Caco-2 (cell line): ENCODE results near the gene KDM6A. TPM values are rescaled to one million over a fixed set of nuclear protein-coding genes. Genes with fewer than 3 reads are reported as not detected.

Experiments used
- BruUV-seq: library from RNA; stranded (reverse); fragments of 400-500 nt; replicated peaks from 2 replicates; lab custom pipeline; 2021; lab: Mats Ljungman, UMichigan
- CTCF ChIA-PET: fragments of 300-600 bp; sonication (Branson Sonifier 250); formaldehyde crosslinking; loops from one replicate; lab custom pipeline; 2022; ENCODE audit warnings: antibody characterized with exemption; lab: Charles Lee
- POLR2A ChIA-PET: fragments of 300-600 bp; sonication (Branson Sonifier 250); formaldehyde crosslinking; loops from one replicate; lab custom pipeline; 2022; ENCODE audit warnings: antibody characterized with exemption; lab: Charles Lee
- DNase-seq, 2 experiments: peaks; one replicate each; pipeline versions ENCODE4 v3.0.0 to v3.0.0-alpha.2; 2020 to 2022
- H3K27me3 ChIP-seq: replicated peaks from 2 replicates; pipeline ENCODE4 v1.6.0; 2011; ENCODE audit warnings: low read length; ENCODE audit not compliant: control insufficient read depth, insufficient read depth
- H3K36me3 ChIP-seq: 2 replicates; pipeline ENCODE4 v1.5.1; 2011; ENCODE audit warnings: low read length; ENCODE audit not compliant: control insufficient read depth, insufficient read depth
- H3K4me1 ChIP-seq: fragments of 250-450 bp; sonication (Bioruptor Pico); 2 replicates; pipeline ENCODE4 v1.5.1; 2020; ENCODE audit warnings: mild to moderate bottlenecking
- H3K4me3 ChIP-seq: 2 replicates; pipeline ENCODE4 v1.5.1; 2011; ENCODE audit warnings: low read depth, mild to moderate bottlenecking, control low read depth, low read length
- H3K9me3 ChIP-seq: fragments of 250-450 bp; sonication (Bioruptor Pico); 2 replicates; pipeline ENCODE4 v1.5.1; 2020; ENCODE audit warnings: mild to moderate bottlenecking, moderate library complexity
- H3K27ac Mint-ChIP-seq: one replicate; pipeline ENCODE4 v1.8.0; 2022; ENCODE audit warnings: mixed read lengths; ENCODE audit not compliant: unreplicated experiment
- H3K27me3 Mint-ChIP-seq: one replicate; pipeline ENCODE4 v1.8.0; 2022; ENCODE audit warnings: mixed read lengths; ENCODE audit not compliant: insufficient read depth, unreplicated experiment
- H3K36me3 Mint-ChIP-seq: one replicate; pipeline ENCODE4 v1.8.0; 2022; ENCODE audit warnings: mild to moderate bottlenecking, mixed read lengths; ENCODE audit not compliant: insufficient read depth, unreplicated experiment
- H3K4me1 Mint-ChIP-seq: one replicate; pipeline ENCODE4 v1.8.0; 2022; ENCODE audit warnings: low read depth, mixed read lengths; ENCODE audit not compliant: unreplicated experiment
- H3K4me3 Mint-ChIP-seq: one replicate; pipeline ENCODE4 v1.8.0; 2022; ENCODE audit warnings: mild to moderate bottlenecking, moderate library complexity, mixed read lengths; ENCODE audit not compliant: unreplicated experiment
- H3K9me3 Mint-ChIP-seq: one replicate; pipeline ENCODE4 v1.8.0; 2022; ENCODE audit warnings: mixed read lengths; ENCODE audit not compliant: unreplicated experiment
- CTCF ChIP-seq, 2 experiments: fragments of 200-600 bp in 1 of 2; IDR thresholded peaks; 1 replicate in 1 of 2; 2 replicates in 1 of 2; pipeline versions ENCODE4 v1.5.1 to v1.8.0; 2011 to 2022; ENCODE audit warnings: antibody characterized with exemption in 1 of 2, control low read depth in 1 of 2, inconsistent platforms in 1 of 2, low read depth in 1 of 2, low read length in 1 of 2, mild to moderate bottlenecking in 1 of 2, moderate library complexity in 1 of 2; ENCODE audit not compliant: insufficient read depth in 1 of 2, severe bottlenecking in 1 of 2, unreplicated experiment in 1 of 2
- intact Hi-C: fragments of 100-400 bp; cut with micrococcal nuclease; formaldehyde crosslinking; loops from one replicate; pipeline ENCODE4 v1.10.0; 2022; ENCODE audit not compliant: unreplicated experiment
- total RNA-seq: library from RNA; stranded (reverse); gene quantifications from 2 replicates; pipeline ENCODE4 v1.2.3, GENCODE V29; 2022

KDM6A gene
- total RNA-seq, 1 experiment from 2014 or later, result 34.2 TPM

GRCh38 chrX:45024501-45024900 is 151.5 kb downstream of the KDM6A start:
- H3K27me3 Mint-ChIP-seq, result no peaks in the 10 kb centered on the region
- Histone ChIP-seq H3K36me3 (no peaks in the 10 kb centered on the region), H3K27me3 (no peaks in the 10 kb centered on the region), H3K4me1 (peaks cover 19% of the 10 kb centered on the region; the same call in 1 of the 2 replicates), H3K9me3 (no peaks in the 10 kb centered on the region), H3K4me3 (no peak overlapping the region)
- POLR2A ChIA-PET, result no interaction called here
- BruUV-seq, result no TSS peak
- intact Hi-C loops, result no loop called here
- CTCF ChIA-PET, result no interaction called here
- DNase-seq, result no peak
- H3K27ac Mint-ChIP-seq, result no peak overlapping the region
- H3K4me1 Mint-ChIP-seq, result peaks cover 6% of the 10 kb centered on the region
- no peak for TF ChIP-seq CTCF (IDR thresholded peaks at IDR 0.05; ENCODE audit: insufficient read depth in 1 of 2, low read depth in 1 of 2, low read length in 1 of 2, severe bottlenecking in 1 of 2, unreplicated experiment in 1 of 2)
- H3K4me3 Mint-ChIP-seq, result no peak overlapping the region
- H3K36me3 Mint-ChIP-seq, result peaks cover 30% of the 10 kb centered on the region
- H3K9me3 Mint-ChIP-seq, result no peaks in the 10 kb centered on the region

- Mint-ChIP-seq H3K4me1 (peaks cover 6% of the 10 kb centered on the region), H3K9me3 (no peaks in the 10 kb centered on the region), H3K4me3 (no peak overlapping the region), H3K27ac (no peak overlapping the region), H3K27me3 (no peaks in the 10 kb centered on the region), H3K36me3 (peaks cover 34% of the 10 kb centered on the region)
- no peaks in the 10 kb centered on the region for H3K9me3 ChIP-seq
- no peaks in the 10 kb centered on the region for H3K27me3 ChIP-seq
- no peak for TF ChIP-seq CTCF (IDR thresholded peaks at IDR 0.05; ENCODE audit: insufficient read depth in 1 of 2, low read depth in 1 of 2, low read length in 1 of 2, severe bottlenecking in 1 of 2, unreplicated experiment in 1 of 2)
- no TSS peak for BruUV-seq
- no peak for DNase-seq
- no peaks in the 10 kb centered on the region for H3K36me3 ChIP-seq
- intact Hi-C loops, result no loop called here
- no peak overlapping the region for H3K4me3 ChIP-seq
- H3K4me1 ChIP-seq, result peaks cover 19% of the 10 kb centered on the region; the same call in 1 of the 2 replicates
- ChIA-PET POLR2A (no interaction called here), CTCF (no interaction called here)
Observed at GRCh38 chrX:45026036-45026435, 153.0 kb downstream of the KDM6A start.

- no peak overlapping the region for H3K27ac Mint-ChIP-seq
- no TSS peak for BruUV-seq
- POLR2A ChIA-PET, result no interaction called here
- H3K4me1 Mint-ChIP-seq, result no peaks in the 10 kb centered on the region
- no peaks in the 10 kb centered on the region for H3K9me3 ChIP-seq
- intact Hi-C loops, result no loop called here
- H3K4me3 Mint-ChIP-seq, result no peak overlapping the region
- no peak overlapping the region for H3K4me3 ChIP-seq
- no peak for DNase-seq
- TF ChIP-seq CTCF (IDR thresholded peaks at IDR 0.05; ENCODE audit: insufficient read depth in 1 of 2, low read depth in 1 of 2, low read length in 1 of 2, severe bottlenecking in 1 of 2, unreplicated experiment in 1 of 2), result no peak
- no peaks in the 10 kb centered on the region for H3K4me1 ChIP-seq
- no peaks in the 10 kb centered on the region for H3K9me3 Mint-ChIP-seq
- H3K36me3 ChIP-seq, result no peaks in the 10 kb centered on the region
- CTCF ChIA-PET, result no interaction called here
- no peaks in the 10 kb centered on the region for H3K27me3 ChIP-seq
- H3K36me3 Mint-ChIP-seq, result peaks cover 27% of the 10 kb centered on the region
- H3K27me3 Mint-ChIP-seq, result no peaks in the 10 kb centered on the region
Observed at GRCh38 chrX:45031830-45032378, 158.9 kb downstream of the KDM6A start.
